Epidermal melanocyte (primary cell): ENCODE measurements around the gene SLC17A3.

Experiments used
- DNase-seq: peaks from one replicate; pipeline ENCODE4 v3.0.0; 2011; ENCODE audit warnings: low spot score; ENCODE audit not compliant: insufficient read length

The SLC17A3 gene

GRCh38 chr6:25874118-25874517, at the start of gene SLC17A3:
SLC17A3 (minus strand) TSS chr6:25874243; CDS start chr6:25868387, 5,856 bp downstream.
- no peak for DNase-seq

- peak; percentile 23 for DNase-seq
These were observed 48.3 kb upstream of the SLC17A3 start for GRCh38 chr6:25922301-25922700.

- DNase-seq, result no peak
These were observed 47.6 kb upstream of the SLC17A3 start for GRCh38 chr6:25921525-25922203.

- DNase-seq, result no peak
These were observed 45.6 kb upstream of the SLC17A3 start for GRCh38 chr6:25919657-25920056.

- DNase-seq, result no peak
These were observed 44.1 kb upstream of the SLC17A3 start for GRCh38 chr6:25918083-25918683.

- no peak for DNase-seq
These were observed 42.9 kb upstream of the SLC17A3 start for GRCh38 chr6:25916789-25917490.

- DNase-seq, result no peak
These were observed 42.3 kb upstream of the SLC17A3 start for GRCh38 chr6:25916330-25916729.

GRCh38 chr6:25913741-25914140, 39.7 kb upstream of the SLC17A3 start:
- DNase-seq, result no peak

GRCh38 chr6:25911351-25911750, 37.3 kb upstream of the SLC17A3 start:
- DNase-seq, result no peak

GRCh38 chr6:25907475-25908014, 33.5 kb upstream of the SLC17A3 start:
- DNase-seq, result no peak

GRCh38 chr6:25903467-25904099, 29.5 kb upstream of the SLC17A3 start:
- DNase-seq, result no peak

GRCh38 chr6:25902071-25902470, 28.0 kb upstream of the SLC17A3 start:
- no peak for DNase-seq

GRCh38 chr6:25900843-25901242, 26.8 kb upstream of the SLC17A3 start:
- DNase-seq, result no peak

- DNase-seq, result no peak
These were observed 25.8 kb upstream of the SLC17A3 start for GRCh38 chr6:25899580-25900408.

GRCh38 chr6:25899123-25899522, 25.1 kb upstream of the SLC17A3 start:
- DNase-seq, result no peak

- no peak for DNase-seq
These were observed 24.4 kb upstream of the SLC17A3 start for GRCh38 chr6:25898289-25898977.

- DNase-seq, result no peak
These were observed 22.2 kb upstream of the SLC17A3 start for GRCh38 chr6:25896252-25896651.

GRCh38 chr6:25895771-25896170, 21.7 kb upstream of the SLC17A3 start:
- DNase-seq, result no peak

GRCh38 chr6:25893778-25894177, 19.7 kb upstream of the SLC17A3 start:
- DNase-seq, result no peak

GRCh38 chr6:25892877-25893276, 18.8 kb upstream of the SLC17A3 start:
- no peak for DNase-seq
